Fibroblast of the conjunctiva (primary cell): Measurements from ENCODE around the gene EIF2S2.
"Not testable (repeated sequence)": the region's sequence is repeated elsewhere in the genome, so short reads cannot be mapped to it uniquely, and the experiment has no call there.

Experiments
- DNase-seq: peaks from one replicate; pipeline ENCODE4 v3.0.0-alpha.2; 2010; ENCODE audit warnings: low read depth

EIF2S2 gene

DNA sequence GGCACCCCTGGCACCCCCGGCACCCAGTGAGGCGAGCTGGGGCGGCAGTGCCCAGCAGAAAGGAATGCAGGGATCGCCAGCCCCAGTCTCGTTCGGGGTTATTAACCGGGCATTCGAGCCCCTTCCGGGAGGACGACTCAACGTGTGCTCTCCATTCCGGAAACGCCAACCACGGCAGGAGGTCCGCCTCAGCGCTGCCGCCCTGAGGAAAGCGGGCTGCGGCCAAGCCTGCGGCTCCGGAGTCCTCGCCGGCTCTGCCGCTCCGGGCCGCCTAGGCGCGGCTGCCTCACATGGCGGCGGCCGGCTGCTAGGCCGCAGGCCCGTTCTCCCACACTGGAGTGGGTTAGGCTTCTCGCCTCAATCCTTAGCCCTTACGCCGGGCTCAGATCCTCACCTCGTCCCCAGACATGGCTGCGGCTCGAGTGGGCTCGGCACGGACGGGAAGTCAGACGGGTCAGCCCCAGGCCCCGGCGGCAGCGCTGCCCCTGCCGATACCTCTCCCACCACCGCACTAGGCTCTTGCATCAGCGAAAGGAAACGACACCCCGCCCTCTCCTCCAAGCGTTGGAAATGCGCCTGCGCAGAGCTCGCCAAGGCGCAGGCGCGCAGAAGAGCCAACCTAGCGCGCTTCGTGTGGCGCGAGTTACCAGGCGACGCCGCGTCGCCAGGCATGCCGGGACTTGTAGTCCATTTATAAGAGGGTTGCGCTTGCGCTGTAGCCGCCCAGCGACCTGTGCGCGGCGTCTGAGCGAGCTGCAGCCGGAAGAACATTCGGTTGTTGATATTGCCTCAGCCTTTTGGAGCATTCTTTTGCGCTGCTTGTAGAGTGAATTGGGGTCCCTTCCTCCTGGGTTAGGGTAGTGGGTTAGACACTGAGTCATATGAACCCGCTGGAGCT lies at the start of gene EIF2S2:
Gene EIF2S2, minus strand, starts transcription at position 542 of the 898 bp plus-strand sequence. Its CDS starts 133 bp downstream, at position 409.
- DNase-seq = peak; percentile 99

DNA sequence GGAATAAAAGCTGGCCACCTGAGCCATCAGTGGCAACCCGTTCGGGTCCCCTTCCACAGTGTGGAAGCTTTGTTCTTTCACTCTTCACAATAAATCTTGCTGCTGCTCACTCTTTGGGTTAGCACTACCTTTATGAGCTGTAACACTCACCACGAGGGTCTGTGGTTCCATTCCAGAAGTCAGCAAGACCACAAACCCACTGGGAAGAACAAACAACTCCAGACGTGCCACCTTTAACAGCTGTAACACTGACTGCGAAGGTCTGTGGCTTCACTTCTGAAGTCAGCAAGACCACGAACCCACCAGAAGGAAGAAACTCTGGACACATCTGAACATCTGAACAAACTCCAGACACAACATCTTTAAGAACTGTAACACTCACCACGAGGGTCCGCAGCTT lies 45.7 kb upstream of the EIF2S2 start:
- DNase-seq = not testable (repeated sequence)

- no peak for DNase-seq
Observed at GRCh38 chr20:34155836-34156235, 43.8 kb upstream of the EIF2S2 start.

DNA sequence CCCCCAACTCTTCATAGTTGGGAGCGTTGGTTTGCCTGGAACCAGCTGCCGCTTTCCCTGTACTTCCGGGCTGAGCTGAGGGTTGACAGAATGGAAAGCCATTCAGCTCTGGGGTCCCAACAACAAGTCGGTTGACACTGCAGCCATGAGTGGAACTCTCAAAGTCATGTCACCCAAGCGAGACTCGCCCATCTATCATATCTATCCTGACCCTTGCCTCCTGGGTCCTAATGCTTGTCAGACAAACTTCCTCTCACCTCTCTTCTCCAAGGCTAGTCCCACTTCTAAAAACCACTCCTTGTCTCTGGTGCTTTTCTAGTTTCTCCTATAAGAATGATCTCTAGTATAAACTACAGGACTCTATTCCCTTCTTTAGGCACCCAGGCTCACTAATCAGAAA lies 41.1 kb upstream of the EIF2S2 start:
- DNase-seq = not testable (repeated sequence)

- not testable (repeated sequence) for DNase-seq
Observed at GRCh38 chr20:34152073-34152472, 40.0 kb upstream of the EIF2S2 start.

DNA sequence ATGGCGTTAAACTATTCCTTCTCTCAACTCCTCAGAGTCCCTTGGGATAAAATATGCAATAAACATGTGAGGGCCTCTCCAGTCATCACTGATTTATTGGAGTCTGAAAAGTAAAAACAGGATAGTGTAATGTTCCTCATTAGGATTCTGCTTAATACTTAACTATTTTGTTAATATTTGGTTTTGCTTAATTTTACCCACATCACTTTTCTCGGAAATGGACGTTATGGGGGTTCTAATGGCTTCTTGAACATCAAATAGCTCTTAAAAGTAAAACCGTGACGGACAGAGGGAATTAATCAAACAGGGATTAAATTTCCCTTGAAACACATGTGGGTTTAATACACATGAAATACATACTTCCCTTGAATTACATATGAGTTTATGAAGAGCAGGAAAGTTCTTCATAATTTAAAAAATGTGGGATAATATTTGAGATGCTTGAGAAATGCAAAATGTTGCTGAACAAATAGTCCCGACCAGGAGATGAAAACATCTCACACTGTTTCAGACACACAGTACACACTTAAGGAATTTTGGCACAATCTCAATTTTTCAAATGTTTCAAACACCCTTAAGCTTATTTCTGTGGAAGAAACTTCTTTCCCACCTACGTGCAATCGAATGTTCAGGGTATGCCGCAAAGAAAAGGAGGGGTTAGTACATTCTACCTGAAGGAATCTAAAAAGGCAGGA lies 38.4 kb upstream of the EIF2S2 start:
- DNase-seq = peak; percentile 10

DNA sequence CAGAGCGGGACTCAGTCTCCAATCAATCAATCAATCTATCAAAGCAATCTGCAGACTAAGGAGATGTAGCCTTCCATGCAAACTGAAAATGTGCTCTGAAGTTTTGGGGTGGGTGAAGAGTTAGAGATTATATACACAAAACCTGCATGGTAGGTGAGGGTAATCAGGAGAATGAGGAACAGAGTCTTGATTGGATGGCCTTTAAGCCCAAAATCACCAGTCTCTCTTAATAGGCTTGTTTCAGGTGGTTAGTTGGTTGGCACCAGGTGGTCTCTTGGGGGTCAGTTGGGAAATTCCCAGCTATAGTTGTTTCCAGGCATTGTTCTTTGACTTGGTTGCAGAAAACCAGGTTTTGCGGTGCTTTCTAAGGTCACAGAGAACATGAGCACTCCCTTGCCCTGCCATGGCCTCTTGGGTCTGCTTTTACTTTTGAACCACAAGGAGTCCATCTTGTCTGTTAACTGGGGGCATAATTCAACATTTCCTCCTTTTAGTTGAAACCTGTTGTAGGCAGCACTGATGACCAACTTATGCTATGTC lies 33.3 kb upstream of the EIF2S2 start:
- no peak for DNase-seq

DNA sequence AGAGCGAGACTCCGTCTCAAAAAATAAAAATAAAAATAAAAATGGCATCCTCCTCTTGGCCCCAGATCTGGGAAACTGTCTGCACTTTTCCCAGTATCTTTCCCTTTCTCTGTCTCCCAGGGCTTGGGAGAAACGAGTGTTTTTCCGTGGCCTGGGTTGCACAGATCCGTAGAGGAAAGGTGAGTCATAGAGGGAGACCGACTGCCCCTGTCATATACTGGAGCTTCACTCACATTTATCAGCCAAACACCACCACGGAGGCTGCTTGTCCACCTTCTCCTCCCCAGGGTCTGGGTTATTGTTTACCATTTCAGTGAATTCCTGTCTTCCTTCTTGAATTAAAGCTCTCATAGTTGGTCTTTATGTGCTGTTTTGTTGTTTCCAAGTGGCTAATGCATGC lies 31.9 kb upstream of the EIF2S2 start:
- no peak for DNase-seq

DNA sequence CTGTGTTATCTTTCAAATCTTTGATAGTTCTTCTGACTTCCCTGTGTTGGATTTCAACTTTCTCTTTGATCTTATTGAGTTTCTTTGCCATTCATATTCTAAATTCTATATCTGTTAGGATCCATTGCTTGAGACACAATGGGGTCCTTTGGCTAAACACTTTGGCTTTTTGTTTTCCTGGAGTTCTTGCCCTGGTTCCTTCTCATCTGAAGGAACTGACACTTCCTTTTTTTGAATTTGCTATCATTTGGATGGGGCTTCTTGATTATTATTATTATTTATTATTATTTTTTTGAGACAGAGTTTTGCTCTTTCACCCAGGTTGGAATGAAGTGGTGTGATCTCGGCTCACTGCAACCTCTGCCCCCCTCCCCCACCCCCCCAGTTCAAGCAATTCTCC lies 30.1 kb upstream of the EIF2S2 start:
- DNase-seq = no peak

GRCh38 chr20:34141293-34141692 lies 29.2 kb upstream of the EIF2S2 start:
- no peak for DNase-seq

- not testable (repeated sequence) for DNase-seq
Observed at GRCh38 chr20:34135525-34136275, 23.7 kb upstream of the EIF2S2 start.

DNA sequence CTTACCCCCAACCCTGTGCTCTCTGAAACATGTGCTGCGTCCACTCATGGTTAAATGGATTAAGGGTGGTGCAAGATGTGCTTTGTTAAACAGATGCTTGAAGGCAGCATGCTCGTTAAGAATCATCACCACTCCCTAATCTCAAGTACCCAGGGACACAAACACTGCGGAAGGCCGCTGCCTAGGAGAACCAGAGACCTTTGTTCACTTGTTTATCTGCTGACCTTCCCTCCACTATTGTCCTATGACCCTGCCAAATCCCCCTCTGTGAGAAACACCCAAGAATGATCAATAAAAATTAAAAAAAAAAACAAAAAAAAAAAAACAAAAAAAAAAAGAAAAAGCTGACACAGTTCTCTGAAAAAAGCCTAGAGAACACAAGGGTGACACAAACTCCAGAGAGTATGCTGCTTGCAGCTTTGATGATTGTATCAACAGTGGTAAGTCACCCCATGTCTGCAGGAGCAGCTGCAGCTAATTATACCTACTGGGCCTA lies 21.4 kb upstream of the EIF2S2 start:
- DNase-seq = not testable (repeated sequence)

GRCh38 chr20:34132943-34133342 lies 20.9 kb upstream of the EIF2S2 start:
- not testable (repeated sequence) for DNase-seq

DNA sequence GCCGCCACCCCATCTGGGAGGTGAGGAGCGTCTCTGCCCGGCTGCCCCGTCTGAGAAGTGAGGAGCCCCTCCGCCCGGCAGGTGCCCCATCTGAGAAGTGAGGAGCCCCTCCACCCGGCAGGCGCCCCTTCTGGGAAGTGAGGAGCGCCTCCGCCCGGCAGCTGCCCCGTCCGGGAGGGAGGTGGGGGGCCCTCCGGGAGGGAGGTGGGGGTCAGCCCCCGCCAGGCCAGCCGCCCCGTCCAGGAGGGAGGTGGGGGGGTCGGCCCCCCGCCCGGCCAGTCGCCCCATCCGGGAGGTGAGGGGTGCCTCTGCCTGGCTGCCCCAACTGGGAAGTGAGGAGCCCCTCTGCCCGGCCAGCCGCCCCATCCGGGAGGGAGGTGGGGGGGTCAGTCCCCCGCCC lies 20.4 kb upstream of the EIF2S2 start:
- DNase-seq = not testable (repeated sequence)

DNA sequence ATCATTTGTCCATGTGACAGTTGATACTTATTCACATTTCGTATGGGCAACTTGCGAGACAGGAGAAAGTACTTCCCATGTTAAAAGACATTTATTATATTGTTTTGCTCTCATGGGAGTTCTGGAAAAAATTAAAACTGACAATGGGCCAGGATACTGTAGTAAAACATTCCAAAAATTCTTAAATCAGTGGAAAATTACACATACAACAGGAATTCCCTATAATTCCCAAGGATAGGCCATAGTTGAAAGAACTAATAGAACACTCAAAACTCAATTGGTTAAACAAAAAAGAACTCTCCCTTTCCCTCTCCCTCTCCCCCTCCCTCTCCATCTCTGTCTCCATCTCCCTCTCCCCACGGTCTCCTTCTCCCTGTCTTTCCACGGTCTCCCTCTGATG lies 19.4 kb upstream of the EIF2S2 start:
- no peak for DNase-seq

DNA sequence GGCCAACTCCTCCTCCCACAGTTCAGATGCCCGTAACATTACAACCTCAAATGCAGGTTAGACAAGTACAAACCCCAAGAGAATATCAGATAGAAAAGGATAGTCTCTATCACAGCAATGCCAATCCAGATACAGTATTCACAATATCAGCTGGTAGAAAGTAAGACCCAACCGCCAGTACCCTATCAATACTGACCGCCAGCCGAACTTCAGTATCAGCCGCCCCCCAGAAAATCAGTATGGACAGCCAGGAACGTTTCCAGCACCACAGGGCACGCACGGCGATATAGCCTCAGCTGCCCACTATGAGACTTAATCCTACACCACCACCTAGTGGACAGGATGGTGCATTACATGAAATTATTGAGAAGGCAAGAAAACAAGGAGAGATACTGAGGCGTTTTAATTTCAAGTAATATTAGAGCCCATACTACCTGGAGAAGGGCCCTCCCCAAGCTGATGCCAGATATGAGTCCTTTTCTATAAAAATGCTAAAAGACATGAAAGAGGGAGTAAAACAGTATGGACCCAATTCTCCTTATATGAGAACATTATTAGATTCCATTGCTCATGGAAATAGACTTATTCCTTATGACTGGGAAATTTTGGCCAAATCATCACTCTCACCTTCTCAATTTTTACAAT lies 17.6 kb upstream of the EIF2S2 start:
- DNase-seq = peak; percentile 61

- DNase-seq = no peak
Observed at GRCh38 chr20:34127792-34128191, 15.7 kb upstream of the EIF2S2 start.

- DNase-seq = no peak
Observed at GRCh38 chr20:34124469-34125249, 12.6 kb upstream of the EIF2S2 start.

DNA sequence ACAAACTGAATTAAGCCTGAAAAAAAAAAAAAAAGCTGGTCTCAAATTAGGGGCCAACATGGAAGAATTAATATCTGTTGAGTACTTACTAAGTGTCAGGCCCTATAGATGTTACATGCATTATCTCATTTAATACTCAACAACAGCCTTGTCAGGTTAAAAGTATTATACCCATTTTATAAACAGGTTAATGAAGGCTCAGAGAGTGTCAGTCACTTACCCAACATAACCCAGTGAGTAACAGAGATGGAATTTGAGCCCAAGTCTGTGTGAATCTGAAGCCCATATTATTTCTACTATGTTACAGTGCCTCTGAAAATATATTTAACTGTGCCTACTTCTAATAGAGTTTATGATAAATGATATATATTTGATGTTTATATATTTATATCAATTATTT lies 11.3 kb upstream of the EIF2S2 start:
- no peak for DNase-seq

DNA sequence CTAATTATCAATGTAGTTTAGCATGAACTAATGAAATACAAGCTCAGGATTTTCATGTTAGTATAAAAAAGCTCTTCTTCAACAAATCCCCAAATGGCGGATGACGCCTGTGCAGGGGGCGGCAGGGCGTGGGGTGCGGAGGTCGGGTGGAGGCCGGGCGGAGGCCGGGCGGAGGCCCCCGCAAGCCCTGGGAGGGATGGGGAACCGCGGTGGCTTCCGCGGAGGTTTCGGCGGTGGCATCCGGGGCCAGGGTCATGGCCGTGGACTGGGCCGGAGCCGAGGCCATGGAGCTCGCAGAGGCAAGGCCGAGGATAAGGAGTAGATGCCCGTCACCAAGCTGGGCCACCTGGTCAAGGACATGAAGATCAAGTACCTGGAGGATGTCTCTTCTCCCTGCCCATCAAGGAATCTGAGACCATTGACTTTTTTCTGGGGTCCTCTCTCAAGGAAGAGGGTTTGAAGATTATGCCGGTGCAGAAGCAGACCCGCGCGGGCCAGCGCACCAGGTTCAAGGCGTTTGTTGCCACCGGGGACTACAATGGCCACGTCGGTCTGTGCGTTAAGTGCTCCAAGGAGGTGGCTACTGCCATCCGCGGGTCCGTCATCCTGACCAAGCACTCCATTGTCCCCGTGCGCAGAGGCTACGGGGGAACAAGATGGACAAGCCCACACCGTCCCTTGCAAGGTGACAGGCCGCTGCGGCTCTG lies 10.4 kb upstream of the EIF2S2 start:
- DNase-seq = no peak
